ENCODE data around the gene SMIM28.

The SMIM28 gene

GRCh38 chr6:138410048-138410735 lies 32.5 kb downstream of the SMIM28 start:
- TF ChIP-seq TAF1 (IDR thresholded peaks at IDR 0.05; ENCODE audit: borderline replicate concordance, insufficient read depth, low read length) (no peak), REST (IDR thresholded peaks at IDR 0.05; ENCODE audit: insufficient read depth in 1 of 2, low read depth in 2 of 2, low read length in 2 of 2) (no peak), SIN3A (IDR thresholded peaks at IDR 0.05; ENCODE audit: borderline replicate concordance, insufficient read depth, low read length) (no peak), POLR2AphosphoS5 (IDR thresholded peaks at IDR 0.05; ENCODE audit: low read depth, low read length) (no peak), FOXP2 (optimal IDR thresholded peaks at IDR 0.05; ENCODE audit: borderline replicate concordance, extremely low read depth, extremely low read length, insufficient read depth) (no peak)

- TF ChIP-seq REST (IDR thresholded peaks at IDR 0.05; ENCODE audit: insufficient read depth in 1 of 2, low read depth in 2 of 2, low read length in 2 of 2), result no peak
- no peak for TF ChIP-seq POLR2AphosphoS5 (IDR thresholded peaks at IDR 0.05; ENCODE audit: low read depth, low read length)
- peak; percentile 65; the same call in 1 of the 2 replicates for TF ChIP-seq SIN3A (IDR thresholded peaks at IDR 0.05; ENCODE audit: borderline replicate concordance, insufficient read depth, low read length)
Observed at GRCh38 chr6:138410972-138411880, 33.5 kb downstream of the SMIM28 start.

- TF ChIP-seq REST (IDR thresholded peaks at IDR 0.05; ENCODE audit: insufficient read depth in 1 of 2, low read depth in 2 of 2, low read length in 2 of 2) (no peak), POLR2AphosphoS5 (IDR thresholded peaks at IDR 0.05; ENCODE audit: low read depth, low read length) (no peak), TAF1 (IDR thresholded peaks at IDR 0.05; ENCODE audit: borderline replicate concordance, insufficient read depth, low read length) (no peak), FOXP2 (optimal IDR thresholded peaks at IDR 0.05; ENCODE audit: borderline replicate concordance, extremely low read depth, extremely low read length, insufficient read depth) (no peak), SIN3A (IDR thresholded peaks at IDR 0.05; ENCODE audit: borderline replicate concordance, insufficient read depth, low read length) (no peak)
Observed at GRCh38 chr6:138415125-138415524, 37.4 kb downstream of the SMIM28 start.

GRCh38 chr6:138416206-138416605 lies 38.5 kb downstream of the SMIM28 start:
- TF ChIP-seq REST (IDR thresholded peaks at IDR 0.05; ENCODE audit: insufficient read depth in 1 of 2, low read depth in 2 of 2, low read length in 2 of 2) (no peak), TAF1 (IDR thresholded peaks at IDR 0.05; ENCODE audit: borderline replicate concordance, insufficient read depth, low read length) (no peak), POLR2AphosphoS5 (IDR thresholded peaks at IDR 0.05; ENCODE audit: low read depth, low read length) (no peak), FOXP2 (optimal IDR thresholded peaks at IDR 0.05; ENCODE audit: borderline replicate concordance, extremely low read depth, extremely low read length, insufficient read depth) (no peak), SIN3A (IDR thresholded peaks at IDR 0.05; ENCODE audit: borderline replicate concordance, insufficient read depth, low read length) (no peak)
